DLD1 (cell line): ENCODE data around the gene ANXA4.
"Not testable (repeated sequence)": the region's sequence is repeated elsewhere in the genome, so short reads cannot be mapped to it uniquely, and the experiment has no call there.

Experiments used
- in situ Hi-C: cut with HindIII; loops from 2 replicates; pipeline ENCODE4 v1.10.0; 2017; ENCODE audit warnings: low sequenced_read_pairs

The ANXA4 gene

DNA sequence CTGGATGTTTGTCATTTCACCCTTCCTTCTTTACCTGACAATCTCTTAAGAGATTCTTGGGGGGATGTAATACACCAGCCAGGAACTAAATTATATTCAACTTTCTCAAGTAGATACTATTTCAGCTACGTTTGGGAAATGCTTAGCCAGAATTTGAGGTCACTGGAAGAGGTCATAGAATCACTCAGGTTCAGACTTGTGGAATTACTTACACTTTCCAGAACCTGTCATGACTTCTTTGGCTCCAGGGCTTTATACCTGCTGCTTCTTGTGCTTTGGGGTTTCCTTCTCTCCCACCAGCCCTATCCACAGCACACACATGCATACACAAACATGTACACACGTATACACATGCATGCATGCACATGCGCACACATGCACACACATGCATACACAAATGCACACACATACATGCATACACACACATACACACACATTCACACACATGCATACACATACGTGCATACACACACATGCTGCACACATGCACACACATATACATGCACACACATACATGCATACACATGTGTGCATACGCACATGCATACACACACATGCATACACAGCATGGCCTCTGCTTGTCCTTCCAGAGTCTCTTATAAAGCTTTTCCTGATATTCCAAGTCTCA is 23.5 kb upstream of the ANXA4 start:
- in situ Hi-C loops = loop anchor here (25.0 kb wide), 1 partner anchor 181 kb away; no protein-coding TSS in a partner anchor

DNA sequence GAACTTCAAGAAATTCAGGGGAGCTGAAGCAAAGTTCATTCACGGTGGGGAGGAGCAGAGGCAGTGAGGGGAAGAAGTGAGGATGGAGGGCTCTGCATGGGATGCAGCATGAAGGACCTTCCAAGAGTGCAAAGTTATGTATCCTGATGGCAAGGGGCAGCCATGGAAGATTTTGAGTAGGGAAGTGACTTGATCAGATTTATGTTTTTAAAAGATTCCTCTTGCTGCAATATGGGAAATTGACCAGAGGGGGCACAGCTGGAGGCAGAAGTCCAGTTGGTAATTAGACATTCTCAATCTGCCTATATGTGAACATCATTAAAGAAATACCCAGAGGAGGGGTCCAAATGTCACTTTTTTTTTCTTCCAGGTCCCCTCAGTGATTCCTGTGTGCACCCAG is 21.5 kb upstream of the ANXA4 start:
- in situ Hi-C loops = loop anchor here (25.0 kb wide), 1 partner anchor 183 kb away; no protein-coding TSS in a partner anchor

- in situ Hi-C loops = loop anchor here (25.0 kb wide), 1 partner anchor 184 kb away; no protein-coding TSS in a partner anchor
These were observed 20.9 kb upstream of the ANXA4 start for GRCh38 chr2:69721022-69721421.

DNA sequence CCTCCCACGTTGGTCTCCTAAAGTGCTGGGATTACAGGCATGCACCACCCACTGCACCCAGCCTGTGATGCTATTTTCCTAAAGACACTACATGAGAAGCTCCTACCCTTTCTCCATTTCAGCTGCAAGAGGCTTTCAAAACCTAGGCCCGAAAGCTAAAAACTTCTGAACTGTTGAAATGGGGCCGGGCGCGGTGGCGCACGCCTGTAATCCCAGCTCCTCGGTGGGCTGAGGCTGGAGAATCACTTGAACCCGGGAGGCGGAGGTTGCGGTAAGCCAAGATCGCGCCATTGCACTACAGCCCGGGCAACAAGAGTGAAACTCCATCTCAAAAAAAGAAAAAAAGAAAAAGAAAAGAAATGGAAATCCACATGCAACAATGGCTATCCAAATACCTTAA is 18.1 kb upstream of the ANXA4 start:
- in situ Hi-C loops = loop anchor here (25.0 kb wide), 1 partner anchor 186 kb away; no protein-coding TSS in a partner anchor

- in situ Hi-C loops = loop anchor here (25.0 kb wide), 1 partner anchor 187 kb away; no protein-coding TSS in a partner anchor
These were observed 17.3 kb upstream of the ANXA4 start for GRCh38 chr2:69724540-69725159.

- in situ Hi-C loops = no loop called here
These were observed 16.1 kb upstream of the ANXA4 start for GRCh38 chr2:69725706-69726360.

DNA sequence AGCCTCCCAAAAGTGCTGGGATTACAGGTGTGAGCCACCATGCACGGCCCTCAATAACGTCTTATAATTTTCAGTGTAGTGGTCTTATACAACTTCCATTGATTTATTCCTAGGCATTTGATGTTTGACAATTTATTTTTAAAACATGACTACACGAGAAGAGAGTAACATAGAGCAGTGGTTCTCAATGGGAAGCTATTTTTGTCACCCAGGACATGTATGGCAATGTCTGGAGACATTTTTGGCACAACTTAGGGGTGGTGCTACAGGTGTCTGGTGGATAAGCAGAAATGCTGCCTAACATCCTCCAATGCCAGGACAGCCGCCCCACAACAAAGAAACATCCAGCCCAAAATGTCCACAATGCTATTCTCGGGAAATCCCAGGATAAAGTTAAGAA is 12.7 kb upstream of the ANXA4 start:
- in situ Hi-C loops = no loop called here

GRCh38 chr2:69729781-69730180 is 12.2 kb upstream of the ANXA4 start:
- in situ Hi-C loops = no loop called here

DNA sequence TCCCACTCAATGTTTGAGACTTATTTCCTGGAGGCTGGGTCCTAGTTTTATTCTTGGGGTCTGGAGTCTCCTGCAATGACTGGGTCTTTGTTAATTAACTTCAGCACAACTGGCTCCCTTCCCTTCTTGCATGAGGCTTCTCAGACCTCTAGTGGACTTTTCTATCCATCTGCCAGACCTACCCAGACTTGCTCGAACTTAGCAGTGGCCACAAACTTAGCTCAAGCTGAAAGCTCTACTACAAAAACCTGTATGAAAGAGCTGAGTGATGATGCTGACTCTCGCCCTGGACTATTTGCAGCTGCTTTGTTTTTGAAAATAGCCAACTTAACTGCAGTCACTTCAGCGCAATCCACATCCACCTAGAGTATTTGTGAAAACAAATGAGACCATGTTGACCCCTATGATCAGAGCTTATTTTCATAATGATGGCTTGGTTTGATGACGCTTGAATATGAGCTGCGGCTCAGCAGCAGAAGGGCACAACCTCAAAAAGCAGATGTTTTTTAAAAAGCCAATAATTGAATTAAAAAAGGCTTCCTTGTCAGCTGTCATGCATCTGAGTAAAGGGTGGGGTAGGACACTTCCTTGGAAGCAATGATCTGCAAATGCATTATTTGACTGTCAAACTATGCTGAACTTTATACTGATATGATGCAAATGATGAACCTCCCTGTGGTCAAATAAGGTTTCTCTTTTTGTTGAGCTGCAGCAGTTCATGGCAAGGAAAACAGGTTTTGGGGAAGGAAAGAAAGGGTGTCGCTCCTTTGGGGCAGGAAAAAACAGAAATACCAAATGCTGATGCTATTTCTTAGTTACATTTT is 10.6 kb upstream of the ANXA4 start:
- in situ Hi-C loops = no loop called here

GRCh38 chr2:69733342-69734034 is 8.4 kb upstream of the ANXA4 start:
- in situ Hi-C loops = no loop called here

GRCh38 chr2:69734035-69734611 is 7.8 kb upstream of the ANXA4 start:
- in situ Hi-C loops = no loop called here

DNA sequence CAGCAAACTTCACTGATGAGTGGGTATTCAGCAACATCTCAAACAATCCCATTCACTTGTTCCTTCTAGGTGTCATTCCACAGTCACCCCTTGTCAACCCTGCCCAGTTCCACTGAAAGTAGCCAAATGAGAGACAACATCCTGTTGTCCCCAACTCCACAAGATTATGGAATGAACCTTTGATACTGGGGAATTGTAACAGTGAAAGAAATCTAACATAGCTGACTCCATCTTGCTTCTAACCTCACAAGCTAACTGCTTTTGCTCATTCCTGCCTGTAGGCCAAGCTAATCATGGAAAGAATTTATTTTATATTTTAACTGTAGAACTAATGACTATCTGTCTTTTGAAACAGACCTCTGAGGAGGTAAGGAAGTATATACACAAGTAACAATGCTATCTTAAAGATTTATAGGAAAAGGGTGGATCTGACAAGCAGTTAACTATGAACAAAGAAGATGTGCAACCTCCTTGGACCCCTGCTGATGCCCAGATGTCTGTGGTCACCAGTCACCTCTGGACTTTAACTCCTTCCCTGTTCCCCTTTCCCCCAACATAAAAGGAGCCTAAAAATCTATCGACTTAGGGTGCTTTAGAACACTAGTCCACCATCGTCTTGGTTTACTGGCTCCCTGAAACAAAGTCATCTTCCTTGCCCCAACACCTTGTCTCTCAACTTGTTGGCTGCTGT is 6.9 kb upstream of the ANXA4 start:
- in situ Hi-C loops = no loop called here

DNA sequence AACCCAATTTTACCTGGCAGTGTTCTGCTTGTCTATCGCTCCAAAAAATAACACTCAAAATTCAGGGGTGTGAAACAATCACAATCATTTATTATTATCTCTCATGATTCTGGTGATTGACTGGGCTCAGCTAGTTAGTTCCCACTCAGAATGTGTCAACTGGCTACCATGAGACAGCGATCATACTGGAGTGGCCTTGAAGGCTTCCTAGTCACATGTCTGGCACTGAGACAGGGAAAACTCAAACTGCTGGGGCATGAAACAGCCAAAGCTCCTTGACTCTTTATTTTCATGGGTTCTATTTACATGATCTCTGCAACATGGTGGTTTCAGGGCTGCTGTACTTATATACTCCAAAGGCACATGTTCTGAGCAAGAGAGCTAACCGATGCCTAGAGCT is 6.2 kb upstream of the ANXA4 start:
- in situ Hi-C loops = no loop called here

- in situ Hi-C loops = not testable (repeated sequence)
These were observed 3.8 kb upstream of the ANXA4 start for GRCh38 chr2:69738149-69738548.

DNA sequence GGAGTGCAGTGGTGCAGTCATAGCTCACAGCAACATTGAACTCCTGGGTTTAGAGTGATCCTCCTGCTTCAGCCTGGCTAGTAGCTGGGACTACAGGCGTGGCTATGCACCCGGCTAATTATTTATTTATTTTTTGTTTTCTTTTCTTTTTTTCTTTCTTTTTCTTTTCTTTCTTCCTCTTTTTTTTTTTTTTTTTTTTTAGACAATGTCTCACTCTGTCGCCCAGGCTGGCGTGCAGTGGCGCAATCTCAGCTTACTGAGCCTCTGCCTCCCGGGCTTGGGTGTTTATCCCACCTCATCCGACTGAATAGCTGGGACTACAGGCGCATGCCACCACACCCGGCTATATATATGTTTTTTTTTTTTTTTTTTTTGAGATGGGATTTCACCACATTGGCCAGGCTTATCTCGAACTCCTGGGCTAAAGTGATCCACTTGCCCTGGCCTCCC is 1.4 kb upstream of the ANXA4 start:
- in situ Hi-C loops = no loop called here

- in situ Hi-C loops = no loop called here
These were observed 732 bp upstream of the ANXA4 start for GRCh38 chr2:69741229-69741574.

- in situ Hi-C loops = no loop called here
These were observed 503 bp downstream of the ANXA4 start for GRCh38 chr2:69742322-69742952.

DNA sequence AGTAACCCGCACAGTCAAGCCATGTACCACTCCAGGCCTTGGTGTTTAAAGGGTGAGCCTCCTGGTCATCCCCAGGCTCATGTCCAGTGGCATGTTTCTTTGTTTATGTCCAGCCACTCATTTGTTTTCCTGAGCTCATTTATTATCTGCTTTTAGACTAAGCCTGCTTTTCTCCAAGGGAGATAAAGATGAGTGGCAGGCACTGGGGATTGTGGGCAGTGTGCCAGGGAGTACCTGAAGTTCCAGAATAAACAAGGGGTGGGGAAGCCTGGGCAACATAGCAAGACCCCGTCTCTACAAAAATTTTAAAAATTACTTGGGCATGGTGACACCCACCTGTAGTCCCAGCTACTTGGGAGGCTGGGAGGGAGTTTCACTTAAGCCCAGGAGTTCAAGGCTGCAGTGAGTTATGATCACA is 1.9 kb downstream of the ANXA4 start:
- in situ Hi-C loops = no loop called here

DNA sequence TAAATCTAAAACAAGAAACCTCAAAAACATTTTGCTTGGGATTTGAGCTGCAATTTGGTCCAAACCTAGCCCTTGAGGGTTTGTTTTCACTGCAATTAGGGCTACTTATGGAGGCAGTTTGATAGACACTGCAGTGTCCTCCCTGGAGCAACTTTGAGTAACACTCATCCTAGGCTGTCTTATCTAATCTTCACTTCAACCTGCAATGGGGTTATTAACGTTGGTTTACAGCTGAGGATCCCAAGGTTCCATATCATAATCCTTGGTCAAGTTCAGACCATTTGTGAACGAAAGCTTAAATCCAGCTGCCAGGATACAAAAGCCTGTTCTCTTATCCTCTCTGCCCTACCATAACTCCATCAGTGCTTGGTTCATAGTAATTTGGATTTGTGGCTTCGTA is 2.5 kb downstream of the ANXA4 start:
- in situ Hi-C loops = no loop called here
